ENCODE measurements around the gene SV2C.

GRCh38 chr5:76144513-76145274 lies 61.5 kb downstream of the SV2C start:
- no peak for TF ChIP-seq CTCF (IDR thresholded peaks at IDR 0.05; ENCODE audit: low read depth, low read length)
- no peak for TF ChIP-seq EZH2phosphoT487 (IDR thresholded peaks at IDR 0.05; ENCODE audit: low read depth)
